Progenitor cell of endocrine pancreas (in vitro differentiated cells): Measurements from ENCODE around the gene DOK4. TPM values are rescaled to one million over a fixed set of nuclear protein-coding genes. Genes with fewer than 3 reads are reported as not detected.

Experiments
- DNase-seq: peaks from one replicate; pipeline ENCODE4 v3.0.0; 2021; ENCODE audit warnings: low spot score; ENCODE audit not compliant: unreplicated experiment
- H3K27ac Mint-ChIP-seq: 2 replicates; pipeline ENCODE4 v1.8.0; 2021; ENCODE audit warnings: mild to moderate bottlenecking, moderate library complexity, mixed read lengths
- H3K27me3 Mint-ChIP-seq: 2 replicates; pipeline ENCODE4 v1.8.0; 2021; ENCODE audit warnings: mixed read lengths
- H3K36me3 Mint-ChIP-seq: 2 replicates; pipeline ENCODE4 v1.8.0; 2022; ENCODE audit warnings: mixed read lengths; ENCODE audit not compliant: insufficient read depth
- H3K4me1 Mint-ChIP-seq: 2 replicates; pipeline ENCODE4 v1.8.0; 2021; ENCODE audit warnings: low read depth, mixed read lengths
- H3K4me3 Mint-ChIP-seq: 2 replicates; pipeline ENCODE4 v1.8.0; 2021; ENCODE audit warnings: low read depth, mild to moderate bottlenecking, moderate library complexity, mixed read lengths
- H3K9me3 Mint-ChIP-seq: 2 replicates; pipeline ENCODE4 v1.8.0; 2021; ENCODE audit warnings: low read depth, mixed read lengths
- CTCF ChIP-seq: fragments of 200-600 bp; sonication (generic); IDR thresholded peaks from one replicate; pipeline ENCODE4 v1.5.0; 2021; ENCODE audit warnings: antibody characterized with exemption, mild to moderate bottlenecking; ENCODE audit not compliant: unreplicated experiment
- total RNA-seq: library from RNA; stranded (reverse); gene quantifications from 2 replicates; pipeline ENCODE4 v1.2.1, GENCODE V29; 2021

The DOK4 gene
- total RNA-seq, 1 donor from 2014 or later: 35.0 TPM

- TF ChIP-seq CTCF: no peak
- Mint-ChIP-seq H3K9me3 (no peaks in the 10 kb centered on the region), H3K4me3 (no peak overlapping the region), H3K36me3 (peaks cover 3% of the 10 kb centered on the region), H3K4me1 (peaks cover 36% of the 10 kb centered on the region), H3K27me3 (peaks cover 9% of the 10 kb centered on the region), H3K27ac (no peak overlapping the region)
- no peak for DNase-seq
Observed at GRCh38 chr16:57480754-57481230, 5.5 kb downstream of the DOK4 start.

DNA sequence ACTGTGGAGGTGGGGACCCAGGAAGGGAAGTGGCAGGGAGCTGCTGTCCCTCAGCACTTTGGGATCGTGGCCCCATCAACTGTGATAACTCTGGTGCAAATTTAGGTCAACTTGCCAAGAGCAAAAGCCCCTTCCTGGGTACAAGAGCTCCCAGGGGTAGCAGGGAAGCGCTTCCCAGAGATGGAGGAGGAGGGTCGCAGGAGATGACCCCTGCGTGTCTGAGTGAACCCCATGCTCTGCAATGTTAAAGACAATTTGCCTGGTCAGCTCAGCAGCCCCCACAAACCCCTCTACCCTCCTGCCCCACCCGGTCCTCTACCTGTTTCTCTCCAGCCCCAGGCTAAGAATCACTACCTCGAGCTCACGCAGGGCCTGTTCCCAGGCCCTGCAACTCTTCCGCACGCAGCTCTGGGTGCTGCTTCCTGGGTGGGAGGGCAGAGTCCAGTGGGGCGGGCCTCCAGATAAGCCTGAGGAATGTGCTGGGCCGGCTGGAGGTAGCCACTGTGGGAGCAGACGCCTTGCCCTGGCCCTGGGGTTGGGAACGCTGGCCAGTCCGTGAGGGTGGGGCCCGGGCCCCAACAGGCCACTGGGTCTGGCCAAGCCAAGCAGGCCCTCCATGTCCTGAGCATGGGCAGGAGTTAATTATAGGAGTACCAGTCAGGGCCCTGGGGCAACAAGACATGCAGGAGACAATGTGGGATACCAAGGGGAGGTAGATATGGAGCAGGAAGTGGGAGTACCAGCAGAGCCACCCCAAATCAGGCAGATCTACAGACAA lies 6.1 kb downstream of the DOK4 start:
- H3K27ac Mint-ChIP-seq: peak overlapping the region; percentile 90
- H3K4me1 Mint-ChIP-seq: peaks cover 31% of the 10 kb centered on the region
- no peak for DNase-seq

GRCh38 chr16:57479205-57479975 lies 6.9 kb downstream of the DOK4 start:
- Mint-ChIP-seq H3K36me3 (peaks cover 3% of the 10 kb centered on the region), H3K9me3 (no peaks in the 10 kb centered on the region), H3K27me3 (peaks cover 2% of the 10 kb centered on the region), H3K27ac (no peak overlapping the region), H3K4me1 (peaks cover 27% of the 10 kb centered on the region), H3K4me3 (peak overlapping the region; percentile 73)
- DNase-seq: no peak
- TF ChIP-seq CTCF: no peak

More for the DNA sequence above, 6.1 kb downstream of the DOK4 start:
- TF ChIP-seq CTCF: no peak
- Mint-ChIP-seq H3K27me3 (peaks cover 6% of the 10 kb centered on the region), H3K4me3 (peak overlapping the region; percentile 73), H3K36me3 (peaks cover 3% of the 10 kb centered on the region), H3K9me3 (no peaks in the 10 kb centered on the region)

DNA sequence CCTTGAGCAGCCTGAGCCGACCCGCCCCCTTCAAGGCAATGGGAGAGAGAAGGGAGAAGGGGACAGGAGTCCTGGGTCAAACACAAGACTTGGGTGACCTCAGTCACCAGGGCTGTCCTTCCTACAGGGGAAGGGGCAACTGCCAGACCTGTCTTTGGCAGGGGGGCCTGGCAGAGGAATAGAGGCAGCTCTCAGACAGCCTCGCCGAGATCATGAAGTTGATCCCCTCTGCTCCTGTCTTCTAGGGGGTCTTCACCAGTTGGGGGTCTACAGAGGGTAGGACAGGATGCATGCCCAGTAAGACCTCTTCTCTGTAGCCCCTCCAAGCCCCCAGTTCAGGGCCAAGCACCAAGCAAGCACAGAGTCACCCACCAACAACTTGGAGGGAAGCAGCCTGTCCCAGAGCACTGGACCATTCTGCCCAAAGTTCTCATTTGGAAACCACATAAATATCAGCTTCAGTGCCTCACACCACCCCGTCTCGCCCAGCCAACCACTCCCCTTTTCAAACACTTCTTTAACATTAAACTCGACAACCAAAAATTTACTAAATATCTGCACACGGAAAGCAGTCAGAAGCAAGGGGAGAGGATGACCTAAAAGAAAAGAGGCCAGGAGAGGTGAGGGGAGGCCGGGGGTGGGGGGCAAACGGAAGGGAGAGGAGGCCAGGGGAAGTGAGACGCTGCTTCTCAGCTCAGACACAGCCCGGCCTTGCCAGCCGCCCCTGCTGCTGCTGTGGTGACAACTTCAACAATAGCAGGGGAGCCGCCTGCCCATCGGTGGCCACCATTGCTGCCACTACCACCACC lies 7.7 kb downstream of the DOK4 start:
- peak overlapping the region; percentile 66 for H3K4me3 Mint-ChIP-seq
- peaks cover 3% of the 10 kb centered on the region for H3K36me3 Mint-ChIP-seq
- DNase-seq: no peak
- no peaks in the 10 kb centered on the region for H3K9me3 Mint-ChIP-seq
- peaks cover 2% of the 10 kb centered on the region for H3K27me3 Mint-ChIP-seq
- TF ChIP-seq CTCF: no peak
- peak overlapping the region; percentile 70 for H3K27ac Mint-ChIP-seq
- H3K4me1 Mint-ChIP-seq: peaks cover 24% of the 10 kb centered on the region
